SU-DHL-6 (cell line): Measurements from ENCODE around the gene GPBP1L1.
A peak's percentile ranks its signal among the peaks of the same experiment; 100 is the strongest.

Source experiments
- H2AFZ ChIP-seq: fragments of 200-600 bp; sonication (generic); 2 replicates; pipeline ENCODE4 v1.6.1; 2014; ENCODE audit warnings: low read depth, mild to moderate bottlenecking, moderate library complexity, mixed read lengths, antibody characterized with exemption, low read length; ENCODE audit not compliant: severe bottlenecking
- H3F3A ChIP-seq: fragments of 200-600 bp; shearing (Covaris generic); 2 replicates; pipeline ENCODE4 v1.6.0; 2016; ENCODE audit warnings: antibody characterized with exemption, mild to moderate bottlenecking; ENCODE audit not compliant: insufficient read depth
- H3K27ac ChIP-seq: fragments of 200-600 bp; sonication (generic); 2 replicates; pipeline ENCODE4 v1.5.1; 2016; ENCODE audit warnings: low read depth, mild to moderate bottlenecking, low read length, moderate library complexity, mixed read lengths
- H3K27me3 ChIP-seq: fragments of 200-600 bp; sonication (generic), shearing (Covaris generic); 2 replicates; pipeline ENCODE4 v1.6.0; 2014; ENCODE audit warnings: mild to moderate bottlenecking, low read length
- H3K36me3 ChIP-seq: fragments of 200-600 bp; sonication (generic); 2 replicates; pipeline ENCODE4 v1.6.1; 2014; ENCODE audit warnings: mild to moderate bottlenecking, low read length, mixed read lengths
- H3K4me2 ChIP-seq: fragments of 300-600, 200-600 bp; shearing (Covaris generic), sonication (generic); 2 replicates; pipeline ENCODE4 v1.6.0; 2014; ENCODE audit warnings: low read length, low read depth, mild to moderate bottlenecking; ENCODE audit not compliant: poor library complexity, severe bottlenecking
- H3K4me3 ChIP-seq: fragments of 200-600 bp; sonication (generic); 2 replicates; pipeline ENCODE4 v1.5.1; 2014; ENCODE audit warnings: antibody characterized with exemption, low read length, mild to moderate bottlenecking, mixed read lengths; ENCODE audit not compliant: insufficient read depth, poor library complexity, severe bottlenecking
- H3K79me2 ChIP-seq: fragments of 200-600 bp; sonication (generic); 2 replicates; pipeline ENCODE4 v1.6.1; 2014; ENCODE audit warnings: mild to moderate bottlenecking, low read length, moderate library complexity; ENCODE audit not compliant: insufficient read depth
- H3K9ac ChIP-seq: fragments of 200-600 bp; sonication (generic); 2 replicates; pipeline ENCODE4 v1.7.0; 2014; ENCODE audit warnings: mild to moderate bottlenecking, low read length
- H3K9me2 ChIP-seq: fragments of 200-600 bp; sonication (generic); replicated peaks from 2 replicates; pipeline ENCODE4 v1.6.1; 2014; ENCODE audit warnings: low read length; ENCODE audit not compliant: insufficient read depth
- H3K9me3 ChIP-seq: fragments of 200-600 bp; sonication (generic); 2 replicates; pipeline ENCODE4 v1.6.1; 2014; ENCODE audit warnings: low read length, mixed read lengths; ENCODE audit not compliant: insufficient read depth
- H4K20me1 ChIP-seq: fragments of 200-600 bp; sonication (generic); 2 replicates; pipeline ENCODE4 v1.6.1; 2014; ENCODE audit warnings: low read depth, mild to moderate bottlenecking, antibody characterized with exemption, low read length, moderate library complexity, mixed read lengths
- EZH2phosphoT487 ChIP-seq: fragments of 200-600 bp; sonication (generic), shearing (Covaris generic); conservative IDR thresholded peaks from 2 replicates; pipeline ENCODE4 v1.6.1; 2018; ENCODE audit warnings: mild to moderate bottlenecking, antibody characterized with exemption, low read length, moderate library complexity, mixed read lengths
- TF ChIP-seq, protein P1 (sequence below): fragments of 200-600 bp; sonication (generic); IDR thresholded peaks from one replicate; pipeline ENCODE4 v1.5.1; 2017; ENCODE audit warnings: antibody characterized with exemption, mild to moderate bottlenecking, low read length, moderate library complexity; ENCODE audit not compliant: insufficient read depth, poor library complexity, severe bottlenecking

The GPBP1L1 gene

DNA sequence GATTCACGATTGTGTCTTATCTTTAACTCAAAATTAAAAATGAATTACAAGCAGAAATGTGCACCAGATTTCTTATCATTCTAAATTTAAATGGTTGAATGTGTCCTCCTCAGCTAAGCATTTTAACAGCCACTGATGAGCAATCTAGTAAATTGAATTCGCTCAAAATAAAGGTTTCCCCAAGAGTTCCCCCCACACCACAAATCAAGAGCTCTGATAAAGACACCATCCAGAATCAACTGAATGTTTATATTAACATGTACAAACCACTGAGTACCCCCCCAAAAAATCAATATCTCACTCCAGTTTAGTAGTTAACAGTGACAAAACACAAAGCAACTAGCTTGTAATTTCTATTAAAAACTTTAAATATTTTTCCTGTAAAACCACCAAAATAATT, 1.9 kb downstream of the GPBP1L1 start:
- peaks cover 26% of the 10 kb centered on the region for H4K20me1 ChIP-seq
- H3K9ac ChIP-seq: peak overlapping the region; percentile 82

DNA sequence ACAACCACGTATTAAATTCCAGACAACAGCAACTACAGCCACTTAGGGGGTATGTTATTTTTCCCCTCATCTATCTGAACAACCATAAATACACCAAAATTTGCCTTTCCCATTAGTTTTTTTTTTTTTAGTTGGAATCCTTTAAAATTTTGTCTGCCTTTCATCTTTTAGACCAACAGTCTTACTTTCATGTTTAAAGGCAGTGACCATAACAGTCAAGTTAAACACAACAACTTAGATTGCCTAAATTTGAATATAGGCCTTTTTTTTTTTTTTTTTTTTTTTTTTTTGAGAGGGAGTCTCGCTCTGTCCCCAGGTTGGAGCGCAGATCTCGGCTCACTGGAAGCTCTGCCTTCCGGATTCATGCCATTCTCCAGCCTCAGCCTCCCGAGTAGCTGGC, 3.4 kb downstream of the GPBP1L1 start:
- H3K36me3 ChIP-seq: no peaks in the 10 kb centered on the region; the same call in 1 of the 2 replicates
- no peaks in the 10 kb centered on the region for H3K9me3 ChIP-seq
- no peaks in the 10 kb centered on the region for H3K9me2 ChIP-seq
- peak overlapping the region; percentile 14; the same call in 1 of the 2 replicates for H3K27ac ChIP-seq
- H3K4me2 ChIP-seq: peak overlapping the region; percentile 34
- H3K9ac ChIP-seq: no peak overlapping the region
- H4K20me1 ChIP-seq: peaks cover 38% of the 10 kb centered on the region
- peaks cover 84% of the 10 kb centered on the region for H3K79me2 ChIP-seq
- TF ChIP-seq, protein P1, sequence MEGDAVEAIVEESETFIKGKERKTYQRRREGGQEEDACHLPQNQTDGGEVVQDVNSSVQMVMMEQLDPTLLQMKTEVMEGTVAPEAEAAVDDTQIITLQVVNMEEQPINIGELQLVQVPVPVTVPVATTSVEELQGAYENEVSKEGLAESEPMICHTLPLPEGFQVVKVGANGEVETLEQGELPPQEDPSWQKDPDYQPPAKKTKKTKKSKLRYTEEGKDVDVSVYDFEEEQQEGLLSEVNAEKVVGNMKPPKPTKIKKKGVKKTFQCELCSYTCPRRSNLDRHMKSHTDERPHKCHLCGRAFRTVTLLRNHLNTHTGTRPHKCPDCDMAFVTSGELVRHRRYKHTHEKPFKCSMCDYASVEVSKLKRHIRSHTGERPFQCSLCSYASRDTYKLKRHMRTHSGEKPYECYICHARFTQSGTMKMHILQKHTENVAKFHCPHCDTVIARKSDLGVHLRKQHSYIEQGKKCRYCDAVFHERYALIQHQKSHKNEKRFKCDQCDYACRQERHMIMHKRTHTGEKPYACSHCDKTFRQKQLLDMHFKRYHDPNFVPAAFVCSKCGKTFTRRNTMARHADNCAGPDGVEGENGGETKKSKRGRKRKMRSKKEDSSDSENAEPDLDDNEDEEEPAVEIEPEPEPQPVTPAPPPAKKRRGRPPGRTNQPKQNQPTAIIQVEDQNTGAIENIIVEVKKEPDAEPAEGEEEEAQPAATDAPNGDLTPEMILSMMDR: no peak
- no peak for TF ChIP-seq EZH2phosphoT487
- H2AFZ ChIP-seq: no peak overlapping the region
- no peaks in the 10 kb centered on the region for H3K27me3 ChIP-seq
- H3F3A ChIP-seq: peaks cover 34% of the 10 kb centered on the region
- no peak overlapping the region for H3K4me3 ChIP-seq

More for the DNA sequence above, 1.9 kb downstream of the GPBP1L1 start:
- Histone ChIP-seq H3K9me2 (no peaks in the 10 kb centered on the region), H2AFZ (no peak overlapping the region), H3K36me3 (no peaks in the 10 kb centered on the region; the same call in 1 of the 2 replicates), H3K79me2 (peaks cover 83% of the 10 kb centered on the region), H3K4me3 (peak overlapping the region; percentile 92), H3K4me2 (peak overlapping the region; percentile 97), H3K27ac (no peak overlapping the region), H3K27me3 (no peaks in the 10 kb centered on the region), H3K9me3 (no peaks in the 10 kb centered on the region), H3F3A (peaks cover 29% of the 10 kb centered on the region)
- TF ChIP-seq, protein P1: no peak

DNA sequence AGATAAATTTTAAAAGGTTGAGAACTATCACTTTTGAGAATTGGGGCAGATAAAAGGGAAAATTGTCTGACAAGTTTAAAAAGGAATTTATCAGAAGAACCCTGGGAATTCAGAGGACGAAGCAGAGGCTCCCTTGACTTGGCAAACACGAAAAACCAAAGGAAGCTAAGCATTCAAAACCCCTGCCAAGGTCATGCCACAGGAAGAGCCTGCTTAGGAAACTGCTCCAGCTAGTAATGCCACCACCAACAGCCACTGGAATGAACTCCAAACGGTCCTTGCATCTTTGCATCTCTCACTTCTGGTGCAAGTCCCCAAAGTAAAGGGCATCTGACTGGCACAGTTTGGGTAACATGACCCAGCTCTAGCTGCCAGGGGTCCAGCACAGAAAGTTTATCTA, 7.2 kb downstream of the GPBP1L1 start:
- no peaks in the 10 kb centered on the region for H3K9me3 ChIP-seq
- no peak overlapping the region for H3K27ac ChIP-seq
- no peak overlapping the region for H3K4me3 ChIP-seq
- H3K4me2 ChIP-seq: peak overlapping the region; percentile 5
- H3F3A ChIP-seq: peaks cover 26% of the 10 kb centered on the region; the same call in 1 of the 2 replicates
- no peaks in the 10 kb centered on the region for H3K9me2 ChIP-seq
- H3K27me3 ChIP-seq: no peaks in the 10 kb centered on the region
- peaks cover 50% of the 10 kb centered on the region for H4K20me1 ChIP-seq
- no peak for TF ChIP-seq EZH2phosphoT487
- TF ChIP-seq, protein P1: no peak
- H2AFZ ChIP-seq: no peak overlapping the region
- H3K9ac ChIP-seq: no peak overlapping the region
- no peaks in the 10 kb centered on the region; the same call in 1 of the 2 replicates for H3K36me3 ChIP-seq
- H3K79me2 ChIP-seq: peaks cover 99% of the 10 kb centered on the region

DNA sequence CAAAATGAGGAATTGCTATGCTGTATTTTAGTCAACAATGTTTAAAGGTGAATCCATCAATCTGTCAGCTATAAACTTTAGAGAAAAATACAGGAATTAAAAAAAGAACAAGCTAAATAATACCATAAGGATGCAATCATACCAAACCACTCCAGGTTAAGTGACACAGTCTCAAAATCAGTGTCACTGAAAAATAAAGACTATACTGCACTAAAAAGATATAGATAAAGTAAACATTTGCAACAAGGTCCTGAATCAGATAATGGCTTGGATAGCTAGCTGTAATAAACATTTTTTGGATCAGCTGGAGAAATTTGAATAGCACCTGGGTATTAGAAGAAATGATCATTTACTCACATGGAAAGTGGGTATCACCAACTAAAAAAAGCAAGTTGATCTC, 7.8 kb downstream of the GPBP1L1 start:
- H4K20me1 ChIP-seq: peaks cover 54% of the 10 kb centered on the region
- no peaks in the 10 kb centered on the region for H3K9me3 ChIP-seq
- TF ChIP-seq EZH2phosphoT487: no peak
- TF ChIP-seq, protein P1: no peak
- H3K27ac ChIP-seq: no peak overlapping the region
- peaks cover 99% of the 10 kb centered on the region for H3K79me2 ChIP-seq
- no peak overlapping the region for H3K9ac ChIP-seq
- H2AFZ ChIP-seq: no peak overlapping the region
- H3K36me3 ChIP-seq: no peaks in the 10 kb centered on the region; the same call in 1 of the 2 replicates
- H3K9me2 ChIP-seq: no peaks in the 10 kb centered on the region
- H3K4me2 ChIP-seq: peak overlapping the region; percentile 5
- no peak overlapping the region for H3K4me3 ChIP-seq
- H3K27me3 ChIP-seq: no peaks in the 10 kb centered on the region
- peaks cover 26% of the 10 kb centered on the region; the same call in 1 of the 2 replicates for H3F3A ChIP-seq
